Measurements from ENCODE around the gene FKBP5.
"Not testable (repeated sequence)": the region's sequence is repeated elsewhere in the genome, so short reads cannot be mapped to it uniquely, and the experiment has no call there.

The FKBP5 gene

DNA sequence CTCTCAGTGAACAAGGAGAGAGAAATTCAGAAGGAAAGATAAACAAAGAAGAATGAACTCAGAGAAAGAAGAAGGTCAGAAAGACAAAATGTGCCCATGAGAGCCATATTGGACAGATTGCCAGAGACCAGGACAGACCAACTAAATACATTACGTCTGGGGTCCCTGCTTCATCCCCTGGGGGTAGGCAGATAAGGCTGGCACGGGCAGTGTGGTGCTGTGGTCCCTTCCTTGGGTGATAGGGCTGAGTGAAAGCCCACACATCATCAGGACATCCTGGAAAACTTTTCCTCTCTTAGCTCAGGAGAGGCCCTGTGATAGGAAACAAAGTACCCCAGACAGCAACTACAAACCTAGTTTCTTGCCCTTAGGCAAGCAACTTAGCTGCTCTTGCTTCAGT is 34.9 kb upstream of the FKBP5 start:
- no peak for DNase-seq

DNA sequence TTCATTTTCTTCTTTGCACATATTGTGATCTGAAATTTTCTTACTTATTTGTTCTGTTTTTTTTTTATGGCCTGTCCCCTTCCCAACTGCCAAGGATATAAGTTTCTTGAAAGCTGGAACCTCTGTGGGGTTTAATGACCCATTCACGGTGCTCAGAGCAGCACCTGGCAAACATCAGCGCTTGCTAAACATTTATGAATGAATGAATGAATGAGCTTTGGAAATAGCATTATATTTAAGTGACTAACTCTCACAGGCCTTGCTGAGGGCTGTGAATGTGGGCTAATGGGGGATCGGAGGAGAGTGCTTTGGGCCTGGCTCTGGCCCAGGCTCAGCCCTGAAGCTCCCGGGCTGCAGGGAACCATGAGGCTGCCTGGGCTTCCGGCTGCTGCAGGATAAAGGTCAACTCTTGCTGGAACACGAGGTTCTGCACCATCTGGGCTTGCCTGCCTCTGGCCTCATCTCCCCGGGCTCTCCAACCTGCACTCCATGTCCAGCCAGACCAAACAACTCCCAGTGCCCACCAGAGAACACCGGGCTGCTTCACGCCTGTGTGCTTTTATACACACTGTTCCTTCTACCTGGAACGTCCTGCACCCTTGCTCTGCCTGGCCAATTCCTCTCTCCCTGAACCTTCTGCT is 33.5 kb upstream of the FKBP5 start:
- no peak for DNase-seq

DNA sequence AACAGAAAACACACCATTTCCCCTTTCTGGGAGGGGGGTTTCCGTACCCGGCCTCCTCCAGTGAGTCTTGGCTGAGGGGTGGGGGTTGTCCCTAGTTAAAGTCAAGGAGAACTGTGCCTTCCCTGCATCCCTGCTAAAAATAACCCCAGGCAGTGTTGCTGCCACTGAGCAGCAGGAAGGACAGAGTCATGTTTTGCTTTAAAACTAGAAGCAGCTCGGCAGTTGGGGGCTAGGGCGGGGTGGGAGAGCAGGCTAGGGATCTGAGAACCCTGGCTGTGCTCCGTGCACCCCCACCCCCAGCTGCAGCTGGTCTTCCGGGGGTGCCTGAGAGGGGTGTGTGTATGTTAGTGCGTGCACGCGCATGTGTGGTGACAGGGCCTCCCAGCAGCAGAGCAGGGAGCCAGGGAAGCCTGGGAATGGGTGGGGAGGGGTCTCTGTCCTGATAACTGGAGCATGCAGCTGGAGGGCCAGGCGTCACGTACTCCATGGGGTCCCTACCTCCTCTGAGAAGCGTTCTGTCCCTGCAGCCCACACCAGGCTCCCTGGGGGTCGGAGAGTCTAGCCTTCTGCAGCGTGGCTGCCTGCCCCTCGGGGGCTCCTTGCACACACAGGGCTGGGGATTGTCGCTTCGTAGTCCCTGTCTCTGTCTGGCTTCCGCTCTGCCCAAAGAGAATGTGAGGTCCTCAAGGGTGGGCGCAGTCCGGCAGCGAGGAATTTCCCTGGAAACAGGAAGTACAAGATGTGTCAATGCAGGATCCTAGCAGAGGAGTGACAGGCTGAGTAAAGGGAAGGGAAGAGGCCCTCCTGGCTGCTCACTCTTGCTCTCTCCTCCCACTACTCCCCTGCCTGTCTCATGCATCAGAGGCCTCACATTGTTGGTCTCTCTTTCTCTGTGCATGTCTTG is 31.4 kb upstream of the FKBP5 start:
- peak; percentile 95 to 97 (median 95) for DNase-seq

DNA sequence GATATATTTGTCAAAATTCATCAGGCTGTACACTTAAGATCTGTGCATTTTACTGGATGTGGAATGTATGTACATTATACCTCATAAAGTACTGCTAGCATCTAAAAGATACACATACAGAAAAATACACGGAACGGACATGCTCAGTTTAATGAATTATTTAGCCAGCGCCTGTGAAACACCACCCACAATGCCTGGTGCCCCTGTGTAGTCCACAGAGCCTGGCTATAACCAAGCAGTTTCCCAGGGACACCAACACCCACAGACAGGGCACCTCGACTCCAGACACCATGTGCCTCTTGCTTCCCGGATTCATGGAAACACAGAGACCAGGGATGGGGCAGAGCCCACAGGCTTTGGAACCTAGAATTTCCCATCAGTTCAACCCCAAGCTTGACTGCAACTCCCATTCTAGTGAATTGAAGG is 30.7 kb upstream of the FKBP5 start:
- no peak for DNase-seq

DNA sequence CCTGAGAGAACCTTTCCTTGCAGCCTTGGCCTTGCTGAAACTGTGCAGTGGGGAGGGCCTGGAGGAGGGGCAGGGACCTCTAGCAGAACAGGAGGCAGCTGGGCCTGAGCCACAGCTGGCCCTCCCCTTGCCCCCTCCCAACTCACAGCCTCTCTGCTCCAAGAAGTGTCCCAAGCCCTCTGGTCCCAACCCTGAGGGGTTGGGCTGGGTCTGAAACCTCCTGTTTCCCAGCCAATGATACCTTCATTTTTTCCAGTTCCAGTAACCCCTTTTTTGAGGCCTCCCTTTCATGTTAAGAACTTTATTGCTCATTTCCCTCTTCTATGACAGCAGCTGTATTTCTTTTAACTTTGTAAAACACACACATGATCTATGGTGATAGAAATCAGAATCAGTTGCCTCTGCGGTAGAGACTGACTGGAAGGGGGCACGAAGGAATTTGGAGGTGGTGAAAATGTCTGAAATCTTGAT is 30.2 kb upstream of the FKBP5 start:
- DNase-seq, result peak in 1 of 3 donors; percentile 48

DNA sequence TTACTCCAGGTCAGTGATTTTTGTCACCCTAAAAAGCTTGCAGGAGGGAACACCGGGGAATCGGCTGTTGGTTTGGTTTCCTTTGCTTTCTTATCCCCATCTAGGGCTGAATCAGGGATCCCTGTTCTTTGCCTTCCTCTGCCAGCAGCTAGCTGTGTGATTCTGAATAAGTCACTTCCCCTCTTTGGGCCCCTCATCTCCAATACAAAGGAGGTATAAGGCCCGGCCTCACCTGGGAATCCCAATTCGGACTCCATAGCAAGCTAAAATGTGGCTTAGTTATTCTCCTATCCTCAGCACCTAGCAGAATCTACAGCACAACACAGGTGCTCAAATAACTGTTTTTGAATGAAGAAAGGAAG is 29.6 kb upstream of the FKBP5 start:
- no peak for DNase-seq

DNA sequence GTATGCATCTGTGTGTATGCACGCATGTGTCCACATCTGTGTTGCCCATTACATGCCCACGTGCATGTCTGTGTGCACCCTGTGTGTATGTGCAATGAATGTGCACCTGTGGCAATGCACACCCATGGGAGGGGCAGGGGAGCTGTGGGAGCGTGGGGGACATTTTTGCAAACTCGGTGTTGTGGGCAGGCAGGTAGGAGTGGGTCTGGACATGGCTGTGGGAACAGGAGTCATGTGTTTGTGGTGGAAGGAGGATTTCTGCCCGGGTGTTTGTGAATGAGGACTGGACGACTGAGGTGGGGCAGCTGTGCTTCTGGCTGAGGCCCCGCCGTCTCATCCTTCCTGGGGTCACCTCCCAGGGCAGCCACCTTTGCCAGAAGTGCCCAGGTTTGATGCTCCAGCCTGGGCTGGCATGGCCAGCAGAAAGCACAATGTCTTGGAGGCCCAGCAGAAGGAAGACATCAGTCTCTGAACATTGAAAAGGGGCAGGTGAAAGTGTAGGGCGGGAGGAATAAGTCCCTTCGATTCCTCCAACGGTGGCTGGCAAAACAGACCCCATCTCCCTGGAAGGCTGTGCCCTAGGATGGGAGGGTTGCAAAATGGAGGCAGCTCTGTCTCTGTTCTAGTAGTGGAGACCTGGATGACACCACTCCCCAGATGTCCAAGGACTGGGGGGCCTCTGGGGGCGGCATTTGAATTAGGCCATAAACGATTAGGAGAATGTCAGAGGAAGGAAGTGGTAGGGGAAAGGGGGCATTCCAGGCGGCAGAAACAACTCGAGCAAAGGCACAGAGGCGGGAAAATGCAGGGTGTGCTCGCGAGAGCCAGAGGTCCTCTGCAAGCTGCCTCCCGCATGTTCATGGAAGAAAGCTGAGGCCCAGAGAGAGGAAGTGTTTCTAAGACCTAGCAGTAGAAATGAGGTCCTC is 29.0 kb upstream of the FKBP5 start:
- DNase-seq, result peak; percentile 53 to 60 (median 53)

DNA sequence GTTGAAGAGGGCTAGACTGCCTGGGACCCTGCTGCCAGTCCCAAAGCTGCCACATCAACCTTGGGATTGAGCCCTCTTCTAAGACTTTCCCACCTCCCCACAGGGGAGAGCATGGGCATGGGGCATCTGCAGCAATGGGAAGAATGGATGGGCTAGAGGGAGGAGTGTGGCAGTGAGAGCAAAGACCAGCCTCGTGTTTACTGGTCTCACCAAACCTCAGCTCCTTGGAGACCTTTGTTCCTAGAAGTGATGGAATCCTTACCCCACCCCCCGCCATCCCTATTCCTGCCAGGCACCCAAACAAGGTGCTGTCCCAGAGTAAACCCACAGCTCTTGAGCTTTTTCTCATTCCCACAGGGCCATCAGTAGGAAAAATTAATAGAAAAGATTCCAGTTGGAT is 28.1 kb upstream of the FKBP5 start:
- no peak for DNase-seq

DNA sequence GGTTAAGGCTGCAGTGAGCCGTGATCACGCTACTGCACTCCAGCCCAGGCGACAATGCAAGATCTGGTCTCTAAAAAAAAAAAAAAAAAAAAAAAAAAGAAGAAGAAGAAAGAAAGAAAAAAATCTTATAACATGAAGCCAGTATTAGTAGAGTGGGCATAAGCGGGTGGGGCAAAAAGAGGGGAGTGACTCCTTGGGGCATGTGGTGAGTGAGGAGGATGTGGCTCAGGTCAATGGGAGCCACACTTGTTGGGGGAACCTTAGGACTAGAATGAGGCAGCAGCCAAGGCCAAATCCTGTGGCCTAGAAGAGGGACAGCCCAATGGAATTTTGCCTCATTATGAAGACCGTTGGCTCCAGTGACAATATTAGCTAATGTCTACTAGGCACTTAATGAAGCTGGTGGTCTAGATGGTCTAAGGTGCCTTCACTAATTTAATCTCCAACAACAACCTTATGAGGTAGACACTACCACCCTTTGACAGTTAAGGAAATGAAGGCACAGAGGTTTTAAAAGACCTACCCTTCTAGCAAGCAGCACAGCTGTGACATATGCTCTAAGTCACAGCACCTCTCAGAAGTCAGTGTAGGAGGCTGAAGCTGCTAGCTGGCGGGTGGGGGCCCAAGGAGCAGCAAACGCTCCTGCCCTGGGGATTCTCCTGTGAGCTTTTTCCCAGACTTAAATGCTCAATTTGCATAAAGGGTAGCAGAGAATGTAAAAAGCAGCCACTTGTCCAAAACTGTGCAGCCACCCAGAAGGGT is 24.5 kb upstream of the FKBP5 start:
- no peak for DNase-seq

DNA sequence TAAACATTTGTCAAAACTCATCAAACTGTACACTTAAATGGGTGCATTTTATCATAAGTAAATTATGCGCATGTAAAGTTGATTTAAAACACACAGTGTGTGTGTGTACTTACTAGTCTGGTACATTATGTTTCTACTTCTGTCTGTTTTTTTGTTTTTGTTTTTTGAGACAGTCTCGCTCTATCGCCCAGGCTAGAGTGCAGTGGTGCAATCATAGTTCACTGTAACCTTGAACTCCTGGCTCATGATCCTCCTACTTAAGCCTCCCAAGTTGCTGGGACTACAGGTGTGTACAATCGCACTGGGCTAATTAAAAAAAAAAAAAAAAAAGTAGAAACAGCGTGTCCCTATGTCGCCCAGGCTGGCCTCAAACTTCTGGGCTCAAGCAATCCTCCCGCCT is 23.0 kb upstream of the FKBP5 start:
- no peak for DNase-seq

DNA sequence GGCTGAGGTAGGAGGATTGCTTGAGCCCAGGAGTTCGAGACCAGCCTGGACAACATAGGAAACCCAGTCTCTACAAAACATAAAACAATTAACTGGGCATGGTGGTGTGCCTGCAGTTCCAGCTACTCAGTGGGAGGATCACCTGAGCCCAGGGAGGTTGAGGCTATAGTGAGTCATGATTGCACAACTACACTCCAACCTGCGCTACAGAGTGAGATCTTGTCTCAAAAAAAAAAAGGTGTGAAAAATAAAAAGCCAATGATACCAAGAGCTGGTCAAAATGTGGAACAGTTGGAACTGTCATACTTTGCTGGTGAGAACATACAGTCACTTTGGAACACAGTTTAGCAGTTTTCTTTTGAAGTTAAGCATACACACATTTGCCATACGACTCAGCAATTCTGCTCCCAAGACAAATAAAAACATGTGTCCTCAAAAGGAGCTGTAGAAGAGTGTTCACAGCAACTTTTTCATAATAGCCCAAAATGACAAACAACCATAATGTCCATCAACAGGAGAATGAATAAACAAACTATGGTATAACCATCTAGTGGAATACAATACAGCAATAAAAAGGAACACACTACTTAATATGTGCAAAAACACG is 21.6 kb upstream of the FKBP5 start:
- no peak for DNase-seq

DNA sequence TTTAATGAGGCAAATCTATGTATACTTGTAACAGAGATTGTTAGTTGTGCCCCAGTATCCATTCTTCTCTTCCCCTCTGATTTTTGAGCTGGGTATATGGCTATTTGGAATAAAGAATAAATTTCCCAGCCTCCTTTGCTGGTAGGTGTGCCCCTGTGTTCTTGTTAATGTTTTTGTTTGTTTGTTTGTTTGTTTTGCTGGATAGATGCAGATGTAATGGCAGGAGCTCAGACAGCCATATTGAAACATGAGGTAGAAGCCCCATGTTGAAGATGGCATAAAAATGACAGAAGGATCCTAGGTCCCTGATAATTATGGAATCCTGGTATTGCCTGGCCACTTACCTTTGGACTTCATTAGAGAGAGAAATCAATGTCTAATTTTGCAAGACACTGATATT is 19.9 kb upstream of the FKBP5 start:
- no peak for DNase-seq

DNA sequence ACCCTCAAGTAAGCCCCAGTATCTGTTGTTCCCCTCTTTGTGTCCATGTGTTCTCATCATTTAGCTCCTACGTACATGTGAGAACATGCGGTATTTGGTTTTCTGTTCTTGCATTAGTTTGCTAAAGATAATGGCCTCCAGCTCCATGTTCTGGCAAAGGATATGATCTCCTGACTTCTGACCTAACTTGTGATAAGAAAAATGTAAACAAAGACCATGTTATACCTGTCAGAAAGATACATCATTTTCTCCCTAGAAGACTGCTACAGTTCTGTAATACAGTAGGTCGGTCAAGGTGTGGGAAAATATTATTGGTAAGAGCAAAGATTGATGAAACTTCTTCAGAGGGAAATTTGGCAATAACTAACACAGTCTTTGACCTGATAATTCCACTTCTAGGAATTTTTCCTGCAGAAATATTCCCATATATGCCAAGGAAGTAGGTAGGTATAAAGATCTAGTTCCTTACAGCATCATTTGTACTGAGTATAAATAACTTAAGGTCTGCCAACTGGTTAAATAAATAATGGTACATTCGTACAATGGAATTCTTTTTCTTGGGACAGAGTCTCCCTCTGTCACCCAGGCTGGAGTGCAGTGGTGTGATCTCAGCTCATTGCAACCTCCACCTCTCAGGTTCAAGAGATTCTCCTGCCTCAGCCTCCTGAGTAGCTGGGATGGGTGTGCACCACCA is 19.1 kb upstream of the FKBP5 start:
- DNase-seq, result no peak

DNA sequence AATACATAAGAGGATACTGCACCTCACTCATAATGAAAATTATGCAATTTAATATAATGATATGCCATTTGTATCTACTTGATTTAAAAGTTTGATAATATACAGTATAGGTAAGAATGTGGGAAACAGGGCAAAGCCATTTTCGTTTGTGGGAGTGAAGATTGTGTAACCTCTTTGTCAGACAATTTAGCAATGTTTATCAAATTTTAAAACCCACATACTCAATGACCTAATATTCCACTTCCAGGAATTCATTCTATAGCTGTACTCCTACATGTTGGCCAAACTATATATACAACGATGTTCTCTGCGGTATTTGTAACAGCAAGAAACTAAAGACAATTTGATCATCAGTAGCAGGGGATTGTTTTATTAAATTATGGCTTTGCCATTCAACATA is 17.8 kb upstream of the FKBP5 start:
- peak; percentile 49 to 82 (median 79) for DNase-seq

DNA sequence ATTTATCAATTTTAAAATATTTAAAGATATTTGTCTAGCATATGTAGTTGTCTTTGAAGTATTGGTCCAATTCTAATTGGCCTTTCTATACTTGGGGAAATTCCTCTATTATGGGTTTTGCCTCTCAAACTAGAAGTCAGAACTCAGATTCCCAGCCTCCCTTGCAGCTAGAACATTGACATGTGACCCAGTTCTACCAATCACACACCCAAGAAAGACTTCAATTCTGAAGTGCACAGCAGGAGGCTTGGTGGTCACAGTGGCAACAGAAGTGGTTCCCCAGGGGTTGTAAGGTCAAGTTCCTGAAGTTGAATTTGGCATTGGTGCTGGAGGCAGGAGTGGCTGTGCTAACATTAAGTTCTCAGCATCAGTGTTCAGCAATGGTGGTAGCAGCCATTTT is 14.8 kb upstream of the FKBP5 start:
- DNase-seq, result peak in 2 of 3 donors; percentile 29 to 33

DNA sequence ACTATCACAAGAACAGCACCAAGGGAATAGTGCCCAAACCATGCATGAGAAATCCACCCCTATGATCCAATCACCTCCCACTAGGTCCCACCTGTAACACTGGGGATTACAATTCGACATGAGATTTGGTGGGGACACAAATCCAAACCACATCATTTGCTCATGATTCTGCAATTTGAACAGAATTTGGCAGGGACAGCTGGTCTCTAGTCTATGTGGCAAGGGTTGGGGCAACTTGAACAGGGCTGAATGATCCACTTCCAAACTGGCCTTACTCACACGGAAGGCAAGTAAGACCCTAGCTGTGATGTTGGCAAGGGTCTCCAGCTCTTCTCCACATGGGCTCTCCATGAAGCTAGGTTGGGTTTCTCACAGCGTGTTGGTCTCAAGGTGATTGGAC is 10.1 kb upstream of the FKBP5 start:
- DNase-seq, result no peak

DNA sequence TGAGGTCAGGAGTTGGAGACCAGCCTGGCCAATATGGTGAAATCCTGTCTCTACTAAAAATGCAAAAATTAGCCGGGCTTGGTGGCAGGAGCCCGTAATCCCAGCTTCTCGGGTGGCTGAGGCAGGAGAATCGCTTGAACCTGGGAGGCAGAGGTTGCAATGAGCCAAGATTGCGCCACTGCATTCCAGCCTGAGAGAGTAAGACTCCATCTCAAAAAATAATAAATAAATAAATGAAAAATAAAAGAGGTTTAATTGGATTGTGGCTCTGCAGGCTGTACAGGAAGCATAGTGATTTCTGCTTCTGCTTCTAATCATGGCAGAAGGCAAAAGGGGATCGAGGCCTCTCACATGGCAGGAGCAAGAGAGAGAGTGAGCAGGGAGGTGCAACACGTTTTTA is 9.7 kb upstream of the FKBP5 start:
- not testable (repeated sequence) for DNase-seq

DNA sequence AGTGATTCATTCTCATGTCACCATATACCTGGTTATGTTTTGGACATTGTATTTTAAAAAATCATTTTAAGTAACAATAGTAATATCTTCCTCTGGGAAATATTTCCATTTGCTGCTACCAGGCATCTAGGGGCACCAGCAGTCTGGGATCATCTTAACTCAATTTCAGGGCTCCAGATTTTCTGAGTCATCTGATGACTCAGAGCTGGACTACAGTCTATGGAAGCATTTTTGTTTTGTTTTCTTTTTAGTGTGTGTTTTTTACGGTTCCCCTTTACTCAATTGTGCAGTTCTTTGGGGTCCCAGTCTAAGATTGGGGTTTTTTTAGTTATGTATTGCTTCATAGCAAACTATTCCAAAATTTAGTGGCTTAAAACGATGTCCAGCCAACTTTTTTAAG is 5.7 kb upstream of the FKBP5 start:
- DNase-seq, result peak; percentile 69 to 83 (median 83)

DNA sequence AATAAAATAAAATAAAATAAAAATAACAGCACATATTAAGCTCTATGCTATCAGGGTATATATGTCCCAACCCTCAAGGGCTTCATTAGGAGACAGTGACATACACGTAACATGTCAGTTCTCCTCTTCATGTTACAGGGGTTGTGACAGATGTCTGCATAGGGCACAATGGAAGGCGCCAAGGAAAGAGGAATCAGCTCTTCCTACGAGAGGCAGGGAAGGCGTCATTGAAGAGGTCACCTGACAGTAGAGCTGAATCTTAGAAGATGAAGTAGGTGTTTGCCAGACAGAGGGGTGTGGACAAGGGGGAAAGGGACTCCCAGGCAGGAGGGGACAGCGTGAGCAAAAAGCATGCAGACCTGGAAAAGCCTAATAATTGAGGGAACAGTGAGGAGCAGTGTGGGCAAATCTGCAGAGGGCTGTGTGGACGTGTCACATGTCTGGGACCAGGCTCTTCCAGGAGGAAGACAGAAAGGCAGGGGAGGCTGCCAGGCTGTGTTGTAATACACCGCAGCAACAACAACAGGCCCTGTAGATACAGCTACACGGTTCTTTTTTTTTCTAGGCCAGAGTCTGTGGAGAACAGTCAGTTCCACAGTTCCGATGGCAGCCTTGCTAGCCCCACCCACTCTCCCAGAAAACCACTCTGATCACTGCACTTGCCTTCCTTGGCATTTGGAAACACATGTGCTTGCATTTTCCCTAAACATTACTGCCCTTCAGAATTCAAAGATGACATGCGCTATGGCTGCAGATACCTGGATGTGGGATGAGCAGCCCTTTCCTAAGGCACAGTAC is 2.5 kb upstream of the FKBP5 start:
- DNase-seq, result peak; percentile 78 to 84 (median 80)

DNA sequence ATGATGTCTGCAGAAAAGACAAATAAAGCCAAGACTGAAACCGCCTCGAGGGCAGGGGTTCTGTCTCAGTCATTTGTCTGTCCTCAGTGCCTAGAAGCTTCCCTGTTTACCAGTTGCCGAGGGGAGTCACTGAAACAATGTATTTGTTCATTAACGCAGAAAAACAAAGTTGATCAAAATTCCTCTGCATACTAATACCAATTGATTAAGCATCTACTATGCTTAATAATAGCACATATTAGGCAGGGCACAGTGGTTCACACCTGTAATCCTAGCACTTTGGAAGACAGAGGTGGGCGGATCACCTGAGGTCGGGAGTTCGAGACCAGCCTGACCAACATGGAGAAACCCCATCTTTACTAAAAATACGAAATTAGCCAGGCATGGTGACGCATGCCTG is 1.8 kb upstream of the FKBP5 start:
- DNase-seq, result no peak
